PC-3 (cell line): ENCODE measurements around the gene SFXN3. TPM values are rescaled to one million over a fixed set of nuclear protein-coding genes. Genes with fewer than 3 reads are reported as not detected.

Experiments used
- ATAC-seq: fragments of 200-7000 bp; cut with Tn5 transposase; 2 replicates; pipeline ENCODE4 v1.9.1; 2020; ENCODE audit warnings: mild to moderate bottlenecking, moderate library complexity
- BruUV-seq: library from RNA; stranded (reverse); fragments of 400-500 nt; replicated peaks from 2 replicates; lab custom pipeline; 2021; lab: Mats Ljungman, UMichigan
- CTCF ChIA-PET: fragments of 300-600 bp; sonication (Branson Sonifier 250); formaldehyde crosslinking; loops from one replicate; lab custom pipeline; 2022; ENCODE audit warnings: antibody characterized with exemption; lab: Charles Lee
- POLR2A ChIA-PET: fragments of 300-600 bp; sonication (Branson Sonifier 250); formaldehyde crosslinking; loops from one replicate; lab custom pipeline; 2022; ENCODE audit warnings: antibody characterized with exemption; ENCODE audit not compliant: unreplicated experiment; lab: Charles Lee
- DNase-seq: peaks from one replicate; pipeline ENCODE4 v3.0.0-alpha.2; 2015
- H2AFZ ChIP-seq: fragments of 300-600 bp; sonication (generic); 2 replicates; pipeline ENCODE4 v1.6.0; 2016; ENCODE audit warnings: antibody characterized with exemption, low read length
- H3F3A ChIP-seq: fragments of 300-600 bp; sonication (generic); one replicate; pipeline ENCODE4 v1.6.0; 2017; ENCODE audit warnings: antibody characterized with exemption, low read length, control low read depth, mild to moderate bottlenecking; ENCODE audit not compliant: unreplicated experiment
- H3K27ac ChIP-seq: fragments of 300-600 bp; sonication (generic); 2 replicates; pipeline ENCODE4 v1.5.1; 2016; ENCODE audit warnings: mild to moderate bottlenecking, low read length
- H3K27me3 ChIP-seq: fragments of 300-600 bp; sonication (generic); 2 replicates; pipeline ENCODE4 v1.6.1; 2016; ENCODE audit warnings: low read length, mixed read lengths
- H3K36me3 ChIP-seq: fragments of 300-600 bp; sonication (generic); 2 replicates; pipeline ENCODE4 v1.6.1; 2016; ENCODE audit warnings: low read depth, mixed run types, low read length, mixed read lengths
- H3K4me1 ChIP-seq: fragments of 300-600 bp; sonication (generic); 2 replicates; pipeline ENCODE4 v1.5.1; 2016; ENCODE audit warnings: low read length; ENCODE audit not compliant: insufficient read depth
- H3K4me2 ChIP-seq: fragments of 300-600 bp; sonication (generic); 2 replicates; pipeline ENCODE4 v1.6.0; 2016; ENCODE audit warnings: low read length
- H3K4me3 ChIP-seq: fragments of 300-600 bp; sonication (generic); 2 replicates; pipeline ENCODE4 v1.5.1; 2016; ENCODE audit warnings: mild to moderate bottlenecking, low read length, mixed read lengths
- H3K79me2 ChIP-seq: fragments of 300-600 bp; sonication (generic); 2 replicates; pipeline ENCODE4 v1.6.1; 2017; ENCODE audit warnings: low read length, mixed read lengths
- H3K9ac ChIP-seq: fragments of 300-600 bp; sonication (generic); 2 replicates; pipeline ENCODE4 v1.6.0; 2016; ENCODE audit warnings: mild to moderate bottlenecking, low read length
- H3K9me2 ChIP-seq: fragments of 300-600 bp; sonication (generic); replicated peaks from 2 replicates; pipeline ENCODE4 v1.6.1; 2016; ENCODE audit warnings: mixed run types, low read length, mixed read lengths
- H3K9me3 ChIP-seq: fragments of 300-600 bp; sonication (generic); 2 replicates; pipeline ENCODE4 v1.6.1; 2016; ENCODE audit warnings: low read length, mixed read lengths
- H4K20me1 ChIP-seq: fragments of 300-600 bp; sonication (generic); 2 replicates; pipeline ENCODE4 v1.6.1; 2016; ENCODE audit warnings: low read length, mixed read lengths
- CTCF ChIP-seq: fragments of 300-600 bp; sonication (generic); conservative IDR thresholded peaks from 2 replicates; pipeline ENCODE4 v1.5.1; 2017; ENCODE audit warnings: antibody characterized with exemption, low read depth, mild to moderate bottlenecking, low read length
- EZH2 ChIP-seq: fragments of 300-600 bp; sonication (generic); IDR thresholded peaks from one replicate; pipeline ENCODE4 v1.6.1; 2017; ENCODE audit warnings: antibody characterized with exemption, mild to moderate bottlenecking, low read length; ENCODE audit not compliant: unreplicated experiment
- EZH2phosphoT487 ChIP-seq: fragments of 300-600 bp; sonication (generic); IDR thresholded peaks from 2 replicates; pipeline ENCODE4 v1.6.1; 2018; ENCODE audit warnings: mild to moderate bottlenecking, antibody characterized with exemption, low read length, borderline replicate concordance
- intact Hi-C: fragments of 100-400 bp; cut with micrococcal nuclease; formaldehyde crosslinking; loops from 2 replicates; pipeline ENCODE4 v1.9.0; 2023
- total RNA-seq: library from RNA; depleted of rRNA; stranded (reverse); fragments of >200 nt; gene quantifications from 2 replicates; pipeline ENCODE4 v1.2.3, GENCODE V29; 2014

Gene SFXN3
- total RNA-seq, 1 experiment from 2014 or later, result 46.7 TPM

- Histone ChIP-seq H3K9ac (no peak overlapping the region), H3K4me3 (no peak overlapping the region), H2AFZ (no peak overlapping the region), H3K4me1 (peaks cover 29% of the 10 kb centered on the region), H3K4me2 (no peak overlapping the region; the same call in 1 of the 2 replicates), H3K79me2 (peaks cover 71% of the 10 kb centered on the region), H3K36me3 (no peaks in the 10 kb centered on the region), H4K20me1 (no peaks in the 10 kb centered on the region), H3K9me3 (no peaks in the 10 kb centered on the region), H3K27ac (no peak overlapping the region), H3K9me2 (no peaks in the 10 kb centered on the region), H3F3A (no peaks in the 10 kb centered on the region), H3K27me3 (no peaks in the 10 kb centered on the region)
- ATAC-seq (no peak), DNase-seq (no peak)
- intact Hi-C loops, result no loop called here
- CTCF ChIA-PET, result no interaction called here
- POLR2A ChIA-PET, result no interaction called here
- no TSS peak for BruUV-seq
- no peak for TF ChIP-seq EZH2
- TF ChIP-seq CTCF, result no peak
- no peak for TF ChIP-seq EZH2phosphoT487
Measured at GRCh38 chr10:101056365-101057151, 25.5 kb downstream of the SFXN3 start.

- POLR2A ChIA-PET, result interaction anchor here (0.6 kb wide), 1 partner anchor 9 kb away, joined by 3 read pairs; no protein-coding TSS in a partner anchor
- H3F3A ChIP-seq, result no peaks in the 10 kb centered on the region
- H3K36me3 ChIP-seq, result no peaks in the 10 kb centered on the region
- peak overlapping the region; percentile 97 for H3K9ac ChIP-seq
- DNase-seq, result peak; percentile 93
- H3K4me2 ChIP-seq, result peak overlapping the region; percentile 88
- TF ChIP-seq CTCF (peak; percentile 90), EZH2phosphoT487 (no peak)
- CTCF ChIA-PET, result interaction anchor here (0.7 to 1.9 kb wide), 2 partner anchors 18 to 31 kb away, joined by 3 to 7 read pairs; no protein-coding TSS in a partner anchor
- TSS peak; percentile 55 for BruUV-seq
- H3K79me2 ChIP-seq, result peaks cover 80% of the 10 kb centered on the region
- peak overlapping the region; percentile 85 for H3K27ac ChIP-seq
- H3K4me3 ChIP-seq, result peak overlapping the region; percentile 87
- no peaks in the 10 kb centered on the region for H3K9me2 ChIP-seq
- peaks cover 35% of the 10 kb centered on the region for H3K4me1 ChIP-seq
- H2AFZ ChIP-seq, result peak overlapping the region; percentile 88
- peak; percentile 48 for ATAC-seq
- intact Hi-C loops, result loop anchor here (1.0 kb wide), 1 partner anchor 8 kb away; no protein-coding TSS in a partner anchor
- H3K9me3 ChIP-seq, result no peaks in the 10 kb centered on the region
- H4K20me1 ChIP-seq, result no peaks in the 10 kb centered on the region
- H3K27me3 ChIP-seq, result no peaks in the 10 kb centered on the region
Measured at GRCh38 chr10:101060036-101060950, 29.3 kb downstream of the SFXN3 start.
